Astrocyte (in vitro differentiated cells and primary cell): ENCODE results near the gene DCUN1D2. TPM values are rescaled to one million over a fixed set of nuclear protein-coding genes. Genes with fewer than 3 reads are reported as not detected.
"Not testable (repeated sequence)": the region's sequence is repeated elsewhere in the genome, so short reads cannot be mapped to it uniquely, and the experiment has no call there.

ENCODE experiments used
- DNase-seq: peaks from one replicate; pipeline ENCODE4 v3.0.0-alpha.2; 2010; ENCODE audit warnings: low read depth
- FAIRE-seq: peaks from 2 replicates; lab custom pipeline; 2011; peaks lifted over from hg19 to GRCh38; lab: Jason Lieb, UNC
- H2AFZ ChIP-seq: 2 replicates; pipeline ENCODE4 v1.6.0; 2012; ENCODE audit warnings: low read depth, low read length, inconsistent platforms
- H3K27ac ChIP-seq: 2 replicates; pipeline ENCODE4 v1.5.1; 2011; ENCODE audit warnings: low read depth, low read length, inconsistent platforms
- H3K27me3 ChIP-seq: 2 replicates; pipeline ENCODE4 v1.6.0; 2011; ENCODE audit warnings: low read length, inconsistent platforms; ENCODE audit not compliant: insufficient read depth
- H3K36me3 ChIP-seq: 2 replicates; pipeline ENCODE4 v1.5.1; 2011; ENCODE audit warnings: low read length, inconsistent platforms; ENCODE audit not compliant: insufficient read depth
- H3K4me1 ChIP-seq: 2 replicates; pipeline ENCODE4 v1.5.1; 2011; ENCODE audit warnings: low read length, inconsistent platforms; ENCODE audit not compliant: insufficient read depth
- H3K4me2 ChIP-seq: 2 replicates; pipeline ENCODE4 v1.6.0; 2012; ENCODE audit warnings: low read length, inconsistent platforms
- H3K4me3 ChIP-seq: 2 replicates; pipeline ENCODE4 v1.5.1; 2011; ENCODE audit warnings: low read depth, mild to moderate bottlenecking, low read length, inconsistent platforms; ENCODE audit not compliant: insufficient read depth
- H3K79me2 ChIP-seq: 2 replicates; pipeline ENCODE4 v1.6.0; 2012; ENCODE audit warnings: mild to moderate bottlenecking, low read length, inconsistent platforms; ENCODE audit not compliant: insufficient read depth
- H3K9ac ChIP-seq: 2 replicates; pipeline ENCODE4 v1.6.0; 2012; ENCODE audit warnings: mild to moderate bottlenecking, low read length, inconsistent platforms
- H3K9me3 ChIP-seq: 2 replicates; pipeline ENCODE4 v1.5.1; 2012; ENCODE audit warnings: low read depth, mild to moderate bottlenecking, low read length, inconsistent platforms; ENCODE audit not compliant: insufficient read depth
- H4K20me1 ChIP-seq: 2 replicates; pipeline ENCODE4 v1.6.0; 2012; ENCODE audit warnings: low read length, inconsistent platforms; ENCODE audit not compliant: insufficient read depth
- H3K27ac Mint-ChIP-seq: one replicate; pipeline ENCODE4 v1.8.0; 2021; ENCODE audit warnings: mild to moderate bottlenecking, mixed read lengths; ENCODE audit not compliant: unreplicated experiment
- H3K27me3 Mint-ChIP-seq: one replicate; pipeline ENCODE4 v1.8.0; 2021; ENCODE audit warnings: low read depth, mixed read lengths; ENCODE audit not compliant: unreplicated experiment
- H3K36me3 Mint-ChIP-seq: one replicate; pipeline ENCODE4 v1.8.0; 2021; ENCODE audit warnings: low read depth, mixed read lengths; ENCODE audit not compliant: unreplicated experiment
- H3K4me1 Mint-ChIP-seq: one replicate; pipeline ENCODE4 v1.8.0; 2021; ENCODE audit warnings: low read depth, mixed read lengths; ENCODE audit not compliant: unreplicated experiment
- H3K4me3 Mint-ChIP-seq: one replicate; pipeline ENCODE4 v1.8.0; 2021; ENCODE audit warnings: mild to moderate bottlenecking, moderate library complexity, mixed read lengths; ENCODE audit not compliant: unreplicated experiment
- H3K9me3 Mint-ChIP-seq: one replicate; pipeline ENCODE4 v1.8.0; 2021; ENCODE audit warnings: mild to moderate bottlenecking, mixed read lengths; ENCODE audit not compliant: unreplicated experiment
- CTCF ChIP-seq: IDR thresholded peaks from 2 replicates; pipeline ENCODE4 v1.5.1; 2011; ENCODE audit warnings: low read depth, mild to moderate bottlenecking, inconsistent platforms, low read length, moderate library complexity; ENCODE audit not compliant: insufficient read depth
- EZH2 ChIP-seq: IDR thresholded peaks from 2 replicates; pipeline ENCODE4 v1.6.1; 2012; ENCODE audit warnings: mild to moderate bottlenecking, low read length, inconsistent platforms; ENCODE audit not compliant: insufficient read depth
- total RNA-seq: library from RNA; stranded (reverse); gene quantifications from 2 replicates; pipeline ENCODE4 v1.2.1, GENCODE V29; 2021

Gene DCUN1D2
- total RNA-seq, 1 donor from 2014 or later = 16.3 TPM

GRCh38 chr13:113451951-113452421 is 38.5 kb downstream of the DCUN1D2 start:
- H3K9ac ChIP-seq = no peak overlapping the region
- H3K27me3 ChIP-seq = no peaks in the 10 kb centered on the region
- no peaks in the 10 kb centered on the region for H3K27me3 Mint-ChIP-seq
- H3K4me1 Mint-ChIP-seq = peaks cover 7% of the 10 kb centered on the region
- no peak overlapping the region for H3K4me2 ChIP-seq
- H3K9me3 Mint-ChIP-seq = no peaks in the 10 kb centered on the region
- H4K20me1 ChIP-seq = peaks cover 4% of the 10 kb centered on the region
- TF ChIP-seq EZH2 (no peak), CTCF (no peak)
- no peaks in the 10 kb centered on the region for H3K9me3 ChIP-seq
- H3K27ac Mint-ChIP-seq = no peak overlapping the region
- no peak for DNase-seq
- no peak overlapping the region for H3K4me3 Mint-ChIP-seq
- H2AFZ ChIP-seq = no peak overlapping the region
- peaks cover 5% of the 10 kb centered on the region for H3K36me3 ChIP-seq
- no peaks in the 10 kb centered on the region for H3K79me2 ChIP-seq
- H3K27ac ChIP-seq = no peak overlapping the region
- H3K4me3 ChIP-seq = no peak overlapping the region
- FAIRE-seq = no peak
- peaks cover 12% of the 10 kb centered on the region for H3K36me3 Mint-ChIP-seq
- H3K4me1 ChIP-seq = no peaks in the 10 kb centered on the region

- not testable (repeated sequence) for H3K9ac ChIP-seq, H3K27ac ChIP-seq, H3K4me3 ChIP-seq, H3K4me1 Mint-ChIP-seq, H3K9me3 ChIP-seq, H3K27me3 Mint-ChIP-seq, FAIRE-seq, H3K36me3 ChIP-seq, H3K4me3 Mint-ChIP-seq, H3K27ac Mint-ChIP-seq, H2AFZ ChIP-seq, DNase-seq, H3K79me2 ChIP-seq, H3K4me2 ChIP-seq, H3K27me3 ChIP-seq, H3K36me3 Mint-ChIP-seq, H4K20me1 ChIP-seq, H3K4me1 ChIP-seq, H3K9me3 Mint-ChIP-seq
Measured at GRCh38 chr13:113450861-113451620, 39.5 kb downstream of the DCUN1D2 start.

GRCh38 chr13:113450348-113450744 is 40.2 kb downstream of the DCUN1D2 start:
- H3K4me3 Mint-ChIP-seq, H3K36me3 Mint-ChIP-seq, H3K27me3 ChIP-seq, H3K27me3 Mint-ChIP-seq, H3K4me1 Mint-ChIP-seq, H3K27ac ChIP-seq, H3K9me3 Mint-ChIP-seq, H3K27ac Mint-ChIP-seq, H3K4me1 ChIP-seq, H3K9ac ChIP-seq, H3K4me3 ChIP-seq, DNase-seq, H3K9me3 ChIP-seq, H2AFZ ChIP-seq, H3K36me3 ChIP-seq, FAIRE-seq, H3K4me2 ChIP-seq, H4K20me1 ChIP-seq, H3K79me2 ChIP-seq: not testable (repeated sequence)
